RWPE1 (cell line): ENCODE results near the gene SF1.

Experiments
- CTCF ChIA-PET: fragments of 350-600 bp; sonication (Branson Sonifier 250); formaldehyde crosslinking; extraction: SDS; loops from one replicate; lab custom pipeline; 2021; lab: Yijun Ruan, JAX
- POLR2A ChIA-PET: fragments of 400-600 bp; formaldehyde crosslinking; extraction: SDS; loops from one replicate; lab custom pipeline; 2020; ENCODE audit warnings: antibody characterized with exemption; ENCODE audit not compliant: low non-redundant PET; lab: Yijun Ruan, JAX
- DNase-seq: peaks from one replicate; pipeline ENCODE4 v3.0.0; 2012; ENCODE audit warnings: low spot score
- H3K27ac ChIP-seq: fragments of 450-650 bp; 2 replicates; pipeline ENCODE4 v1.5.1; 2017
- CTCF ChIP-seq: fragments of 450-650 bp; conservative IDR thresholded peaks from 2 replicates; pipeline ENCODE4 v1.5.1; 2017; ENCODE audit warnings: low read depth, mild to moderate bottlenecking

SF1 gene

GRCh38 chr11:64801561-64802369, 23.4 kb upstream of the SF1 start:
- DNase-seq: no peak
- CTCF ChIA-PET: interaction anchor here (0.7 kb wide), 1 partner anchor 300 kb away, joined by 5 read pairs; no protein-coding TSS in a partner anchor
- no peak for TF ChIP-seq CTCF
- POLR2A ChIA-PET: no interaction called here
- peak overlapping the region; percentile 89 for H3K27ac ChIP-seq

- peak overlapping the region; percentile 89 for H3K27ac ChIP-seq
- no peak for TF ChIP-seq CTCF
- DNase-seq: no peak
- POLR2A ChIA-PET: no interaction called here
- CTCF ChIA-PET: interaction anchor here (1.2 kb wide), 1 partner anchor 13 kb away, joined by 3 read pairs; no protein-coding TSS in a partner anchor
These were observed 22.8 kb upstream of the SF1 start for GRCh38 chr11:64801158-64801464.

- ChIA-PET POLR2A (no interaction called here), CTCF (interaction anchor here (1.0 to 1.2 kb wide), 2 partner anchors 13 kb away, joined by 3 to 4 read pairs; no protein-coding TSS in a partner anchor)
- peak overlapping the region; percentile 89 for H3K27ac ChIP-seq
- TF ChIP-seq CTCF: no peak
- no peak for DNase-seq
These were observed 22.2 kb upstream of the SF1 start for GRCh38 chr11:64800303-64801157.

- no peak for DNase-seq
- TF ChIP-seq CTCF: no peak
These were observed 21.4 kb upstream of the SF1 start for GRCh38 chr11:64799623-64800302.

GRCh38 chr11:64799256-64799622, 20.9 kb upstream of the SF1 start:
- POLR2A ChIA-PET: no interaction called here

More at GRCh38 chr11:64799623-64800302, 21.4 kb upstream of the SF1 start:
- ChIA-PET CTCF (interaction anchor here (0.6 to 1.2 kb wide), 3 partner anchors 12 to 96 kb away, joined by 3 to 4 read pairs (median 4); no protein-coding TSS in a partner anchor), POLR2A (no interaction called here)
- peak overlapping the region; percentile 89 for H3K27ac ChIP-seq

More at GRCh38 chr11:64799256-64799622, 20.9 kb upstream of the SF1 start:
- peak overlapping the region; percentile 89 for H3K27ac ChIP-seq
- no peak for TF ChIP-seq CTCF
- CTCF ChIA-PET: interaction anchor here (0.6 to 1.0 kb wide), 2 partner anchors 14 to 97 kb away, joined by 4 read pairs; no protein-coding TSS in a partner anchor
- no peak for DNase-seq
